Activated CD8-positive, alpha-beta memory T cell treated with anti-CD3 and anti-CD28 coated beads, Interleukin-2, amount 50 U/mL, for 24 hours (primary cell): ENCODE data around the gene SEPTIN5.
"Not testable (repeated sequence)": the region's sequence is repeated elsewhere in the genome, so short reads cannot be mapped to it uniquely, and the experiment has no call there.

ENCODE experiments used
- DNase-seq: peaks from one replicate; pipeline ENCODE4 v3.0.0-alpha.2; 2020; ENCODE audit errors: extremely low read depth

SEPTIN5 gene

DNA sequence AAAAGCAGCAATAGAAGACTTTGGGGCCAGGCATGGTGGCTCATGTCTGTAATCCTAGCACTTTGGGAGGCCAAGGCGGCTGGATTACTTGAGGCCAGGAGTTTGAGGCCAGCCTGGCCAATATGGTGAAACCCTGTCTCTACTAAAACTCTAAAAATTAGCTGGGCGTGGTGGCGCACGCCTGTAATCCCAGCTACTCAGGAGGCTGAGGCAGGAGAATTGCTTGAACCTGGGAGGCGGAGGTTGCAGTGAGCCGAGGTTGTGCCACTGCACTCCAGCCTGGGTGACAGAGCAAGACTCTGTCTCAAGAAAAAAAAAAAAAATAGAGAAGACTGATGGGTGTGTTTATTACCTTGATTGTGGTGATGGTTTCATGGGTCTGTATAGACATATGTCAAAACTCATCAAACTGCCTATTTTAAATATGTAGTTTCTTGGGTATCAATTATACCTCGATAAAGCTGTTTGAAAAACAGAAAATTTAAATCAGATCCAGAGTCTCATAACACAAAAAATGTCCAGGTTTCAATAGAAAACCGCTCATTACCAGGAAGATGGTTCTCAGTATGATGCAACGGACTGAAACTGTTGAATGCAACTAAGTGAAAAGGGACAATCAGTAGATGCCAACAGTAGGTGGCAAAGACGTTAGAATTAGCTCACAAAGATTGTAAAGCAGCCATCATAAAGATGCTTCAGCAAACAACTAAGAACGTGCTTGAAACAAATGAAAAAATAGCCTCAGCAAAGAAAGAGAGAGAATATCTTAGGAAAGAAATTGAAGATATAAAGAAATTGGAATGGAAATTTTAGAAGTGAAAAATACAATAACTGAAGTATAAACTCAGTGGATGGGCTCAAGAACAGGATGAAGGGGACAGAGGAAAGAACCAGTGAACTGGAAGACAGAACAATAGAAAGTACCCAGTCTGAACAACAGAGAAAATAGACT lies 33.1 kb upstream of the SEPTIN5 start:
- DNase-seq, result no peak

DNA sequence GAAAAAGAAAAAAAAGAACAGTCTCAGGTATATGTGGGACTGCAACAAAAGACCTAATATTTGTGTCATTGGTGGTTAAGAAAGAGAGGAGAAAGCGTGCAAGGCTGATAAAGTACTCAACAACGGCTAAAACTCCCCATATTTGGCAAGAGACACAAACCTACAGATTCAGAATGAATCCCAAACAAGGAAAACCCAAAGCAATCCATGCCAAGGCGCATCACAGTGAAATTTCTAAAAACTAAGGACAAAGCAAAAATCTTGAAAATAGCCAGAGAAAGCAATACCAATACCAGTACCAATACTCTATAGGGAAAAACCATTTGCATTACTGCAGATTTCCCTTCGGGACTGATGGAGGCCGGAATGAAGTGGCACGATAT lies 32.4 kb upstream of the SEPTIN5 start:
- no peak for DNase-seq

GRCh38 chr22:19686946-19687345 lies 27.4 kb upstream of the SEPTIN5 start:
- DNase-seq, result no peak

DNA sequence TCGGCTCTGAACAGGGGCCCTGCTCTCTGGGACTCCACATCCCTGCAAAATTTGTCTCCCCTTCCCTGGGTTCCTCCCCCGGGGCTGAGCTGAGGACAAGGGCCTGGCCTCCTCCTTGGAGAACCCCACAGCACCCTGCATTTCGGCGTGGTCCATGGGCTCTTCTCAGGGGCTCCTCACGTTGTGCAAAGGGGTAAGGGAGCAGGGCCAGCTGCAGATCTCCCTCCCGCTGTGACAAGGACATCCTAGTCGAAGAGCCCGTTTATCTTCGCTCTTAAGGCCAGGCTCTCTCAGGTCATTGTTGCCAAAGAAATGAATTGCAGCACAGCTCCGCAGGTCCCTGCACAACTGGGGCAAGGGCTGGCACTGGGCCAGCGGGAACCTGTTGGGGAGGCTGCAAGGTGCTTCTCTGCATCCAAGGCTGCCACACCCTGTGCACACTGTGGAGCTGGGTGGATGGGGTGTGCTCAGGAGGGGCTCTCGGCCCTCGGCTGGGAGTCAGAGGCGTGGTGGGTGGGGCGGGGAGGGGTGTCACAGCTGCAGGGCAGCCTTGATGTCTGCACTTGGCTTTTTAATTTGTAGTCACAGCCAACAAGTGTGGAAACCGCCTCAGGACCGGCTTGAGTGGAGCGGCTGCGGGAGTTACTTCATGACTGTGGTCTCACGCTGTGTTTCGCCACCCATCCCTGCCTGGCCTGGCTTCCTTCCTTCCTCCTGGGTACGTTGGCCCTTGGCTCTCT lies 26.6 kb upstream of the SEPTIN5 start:
- no peak for DNase-seq

DNA sequence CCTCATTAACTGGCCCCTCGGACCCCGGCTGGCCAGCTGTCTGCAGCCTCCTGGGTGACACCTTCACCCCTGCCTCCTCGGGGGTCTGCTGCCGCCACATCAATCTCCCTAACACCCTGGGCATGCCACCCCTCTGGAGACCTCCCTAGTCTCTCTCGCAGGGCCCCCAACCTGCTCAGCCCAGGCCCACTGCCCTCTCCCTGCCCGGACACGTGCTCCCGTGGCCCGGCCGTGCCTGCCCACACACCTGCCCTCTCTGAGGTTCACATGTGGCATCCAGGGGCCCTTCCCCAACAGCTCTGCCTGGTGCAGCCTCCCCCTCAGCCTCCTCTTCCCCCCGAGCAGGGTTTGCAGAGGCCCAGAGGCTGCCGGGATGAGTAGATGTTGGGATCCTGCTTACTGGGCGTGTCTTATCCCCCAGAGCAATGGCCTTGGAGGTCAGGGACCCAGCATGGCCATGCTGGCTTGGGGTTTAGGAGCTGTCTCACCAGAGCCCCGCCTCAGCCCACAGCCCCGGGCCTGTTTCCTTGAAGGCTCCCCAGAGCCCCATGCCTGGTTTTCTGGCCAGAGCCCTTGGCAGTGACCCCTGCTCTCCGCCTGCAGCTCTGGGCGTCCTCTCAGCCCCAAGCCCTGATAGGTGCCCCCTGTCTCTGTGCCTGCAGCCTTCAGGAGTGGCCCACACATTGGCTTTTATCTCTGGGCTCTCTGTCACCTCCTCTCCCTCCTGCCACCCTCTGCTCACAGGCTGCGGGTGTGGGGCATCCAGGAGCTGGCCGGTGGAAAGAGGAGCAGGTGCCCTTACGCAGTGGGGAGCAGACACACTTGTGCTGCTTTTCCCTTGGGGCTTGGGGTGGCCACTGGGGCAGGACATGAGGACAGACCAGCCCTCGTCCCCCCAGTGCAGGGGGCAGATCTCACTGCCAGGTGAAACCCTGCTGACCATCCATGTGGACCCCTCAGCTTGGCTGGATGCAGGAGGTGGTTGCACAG lies 25.7 kb upstream of the SEPTIN5 start:
- DNase-seq, result no peak

GRCh38 chr22:19689408-19689807 lies 24.9 kb upstream of the SEPTIN5 start:
- DNase-seq, result no peak

DNA sequence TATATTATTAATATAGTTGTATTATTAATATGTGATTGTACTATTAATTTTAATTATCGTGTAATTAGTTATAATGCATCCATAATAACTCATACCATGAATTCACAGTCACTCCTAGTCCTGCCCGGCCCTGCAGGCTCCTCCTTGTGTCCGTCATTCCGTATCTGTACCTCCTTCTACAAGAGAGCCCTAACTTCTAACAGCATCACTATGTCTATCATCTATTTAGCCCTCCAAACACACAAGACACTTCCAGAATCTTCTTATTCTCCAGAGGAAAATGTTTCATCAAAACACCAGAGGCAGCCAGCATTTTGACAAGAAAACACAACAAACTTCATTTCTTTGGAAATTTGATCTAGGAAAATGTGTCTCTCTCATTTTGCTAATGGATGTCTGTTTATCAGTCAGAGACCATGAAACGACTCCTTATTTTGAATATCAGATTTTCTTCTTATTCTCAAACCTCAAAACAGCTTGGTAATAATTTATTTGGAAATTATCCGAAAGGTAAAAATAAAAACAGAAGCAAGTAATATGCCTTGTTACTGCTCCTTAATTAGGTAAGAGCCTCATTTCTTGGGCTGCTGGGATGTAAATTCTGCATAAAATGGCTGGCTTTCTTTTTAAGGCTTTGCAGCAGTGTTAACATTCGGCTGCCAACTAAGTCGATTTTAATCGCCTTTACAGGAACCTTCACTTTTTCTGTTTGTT lies 23.1 kb upstream of the SEPTIN5 start:
- no peak for DNase-seq

DNA sequence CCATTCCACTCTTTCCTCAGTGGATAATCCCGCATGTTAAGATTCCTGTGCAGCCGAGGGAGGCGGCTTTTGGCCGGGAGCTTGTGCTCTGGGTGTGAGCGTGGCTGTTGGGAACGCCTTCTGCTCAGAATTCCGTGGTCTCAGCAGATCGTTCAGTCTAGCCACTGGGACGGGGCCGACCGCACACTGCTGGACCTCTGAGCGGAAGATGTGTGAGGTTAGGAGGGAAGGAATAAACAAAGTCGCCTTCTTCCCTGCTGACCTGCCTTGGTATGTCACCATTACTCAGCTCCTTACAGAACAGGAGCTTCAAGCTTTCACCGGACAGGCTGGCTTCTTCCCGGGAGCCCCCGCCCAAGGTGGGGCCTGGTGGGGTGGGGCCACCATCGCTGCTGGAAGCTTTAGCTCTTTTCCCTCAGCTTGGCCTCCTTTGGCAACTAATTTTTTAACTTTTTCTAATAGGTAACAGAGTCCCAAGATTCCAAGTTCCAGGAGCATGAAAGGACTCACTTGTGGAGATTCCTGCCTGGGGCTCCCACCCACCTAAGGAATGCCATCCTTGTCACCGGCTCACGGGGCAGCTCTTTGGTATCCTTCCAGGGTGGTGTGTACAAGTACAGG lies 22.5 kb upstream of the SEPTIN5 start:
- no peak for DNase-seq

DNA sequence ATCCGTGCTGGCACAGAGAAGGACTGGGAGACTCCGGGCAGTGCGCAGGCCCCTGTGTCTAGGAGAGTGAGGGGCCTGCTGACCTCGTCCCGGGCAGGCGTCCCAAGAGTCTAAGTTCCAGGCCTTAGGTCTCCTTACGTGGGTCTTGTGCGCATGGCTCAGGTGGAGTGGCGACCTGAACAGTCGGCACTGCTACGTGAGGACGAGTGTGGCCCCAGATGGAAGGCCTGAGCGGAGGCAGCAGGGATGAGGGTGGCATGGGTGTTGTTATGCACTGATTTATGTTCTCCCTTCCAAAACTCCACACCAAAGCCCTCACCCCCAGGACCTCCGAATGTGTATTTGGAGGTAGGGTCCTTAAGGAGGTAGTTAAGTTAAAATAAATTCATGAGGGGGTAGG lies 20.7 kb upstream of the SEPTIN5 start:
- no peak for DNase-seq

GRCh38 chr22:19693981-19694670 lies 20.2 kb upstream of the SEPTIN5 start:
- DNase-seq, result no peak

DNA sequence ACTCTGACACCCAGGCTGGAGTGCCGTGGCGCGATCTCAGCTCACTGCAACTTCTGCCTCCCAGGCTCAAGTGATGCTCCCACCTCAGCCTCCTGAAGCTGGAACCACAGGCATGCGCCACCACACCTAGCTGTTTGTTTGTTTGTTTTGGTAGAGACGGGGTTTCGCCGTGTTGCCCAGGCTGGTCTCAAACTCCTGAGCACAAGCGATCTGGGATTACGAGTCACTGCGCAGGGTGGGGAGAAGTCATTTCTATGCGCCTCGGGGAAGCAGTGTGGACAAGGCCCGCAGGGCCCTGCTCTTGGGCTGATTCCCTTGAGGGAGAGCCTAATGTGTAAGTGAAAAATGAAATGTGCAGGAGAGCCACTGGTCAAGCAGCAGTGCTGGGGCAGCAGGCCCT lies 19.6 kb upstream of the SEPTIN5 start:
- no peak for DNase-seq

DNA sequence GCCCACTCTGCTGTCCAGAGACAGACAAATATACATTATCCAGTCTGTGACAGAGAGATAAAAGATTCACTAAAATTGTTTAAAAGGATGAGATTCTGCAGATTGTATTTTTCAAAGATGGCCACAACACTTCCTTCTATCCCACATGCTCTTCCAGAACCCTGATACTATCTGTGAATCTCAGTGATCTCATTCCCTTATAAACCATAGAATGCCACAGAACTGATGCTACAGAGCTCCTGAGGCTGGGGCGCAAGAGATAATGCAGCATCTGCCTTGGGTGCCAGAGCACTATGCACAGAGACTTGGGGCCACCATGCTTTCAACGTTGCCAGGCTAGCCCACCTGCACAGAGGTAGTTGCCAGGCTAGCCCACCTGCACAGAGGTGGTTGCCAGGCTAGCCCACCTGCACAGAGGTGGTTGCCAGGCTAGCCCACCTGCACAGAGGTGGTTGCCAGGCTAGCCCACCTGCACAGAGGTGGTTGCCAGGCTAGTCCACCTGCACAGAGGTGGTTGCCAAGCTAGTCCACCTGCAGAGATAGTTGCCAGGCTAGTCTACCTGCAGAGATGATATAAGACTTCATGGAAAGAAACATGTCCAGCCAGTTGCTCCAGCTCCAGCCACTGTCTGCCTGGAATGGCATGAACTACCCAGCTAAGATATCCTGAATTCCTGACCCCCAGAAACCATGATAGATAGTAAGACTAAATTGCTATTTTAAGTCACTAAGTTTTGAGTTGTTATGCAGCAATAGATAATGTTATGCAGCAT lies 17.6 kb upstream of the SEPTIN5 start:
- DNase-seq, result no peak

- DNase-seq, result not testable (repeated sequence)
Observed at GRCh38 chr22:19697871-19698270, 16.4 kb upstream of the SEPTIN5 start.

DNA sequence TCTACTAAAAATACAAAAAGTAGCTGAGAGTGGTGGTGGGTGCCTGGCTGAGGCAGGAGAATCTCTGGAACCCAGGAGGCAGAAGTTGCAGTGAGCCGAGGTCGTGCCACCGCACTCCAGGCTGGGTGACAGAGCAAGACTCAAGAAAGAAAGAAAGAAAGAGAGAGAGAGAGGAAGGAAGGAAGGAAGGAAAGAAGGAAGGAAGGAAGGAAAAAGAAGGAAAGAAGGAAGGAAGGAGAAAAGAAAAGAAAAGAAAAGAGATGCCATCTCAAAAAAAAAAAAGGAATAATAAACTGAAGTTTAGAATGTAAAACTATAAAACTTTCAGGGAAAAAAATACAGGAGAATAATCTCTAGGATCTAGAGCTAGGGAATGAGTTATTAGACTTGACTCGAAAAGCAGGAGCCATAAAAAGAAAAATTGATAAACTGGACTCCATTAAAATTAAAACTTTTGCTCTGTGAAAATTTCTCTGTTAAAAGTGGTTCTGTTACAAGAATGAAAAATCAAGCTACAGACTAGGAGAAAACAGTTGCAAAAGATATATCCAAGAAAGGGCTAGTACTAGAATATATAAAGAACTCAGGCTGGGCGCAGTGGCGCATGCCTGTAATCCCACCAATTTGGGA lies 13.4 kb upstream of the SEPTIN5 start:
- DNase-seq, result no peak

DNA sequence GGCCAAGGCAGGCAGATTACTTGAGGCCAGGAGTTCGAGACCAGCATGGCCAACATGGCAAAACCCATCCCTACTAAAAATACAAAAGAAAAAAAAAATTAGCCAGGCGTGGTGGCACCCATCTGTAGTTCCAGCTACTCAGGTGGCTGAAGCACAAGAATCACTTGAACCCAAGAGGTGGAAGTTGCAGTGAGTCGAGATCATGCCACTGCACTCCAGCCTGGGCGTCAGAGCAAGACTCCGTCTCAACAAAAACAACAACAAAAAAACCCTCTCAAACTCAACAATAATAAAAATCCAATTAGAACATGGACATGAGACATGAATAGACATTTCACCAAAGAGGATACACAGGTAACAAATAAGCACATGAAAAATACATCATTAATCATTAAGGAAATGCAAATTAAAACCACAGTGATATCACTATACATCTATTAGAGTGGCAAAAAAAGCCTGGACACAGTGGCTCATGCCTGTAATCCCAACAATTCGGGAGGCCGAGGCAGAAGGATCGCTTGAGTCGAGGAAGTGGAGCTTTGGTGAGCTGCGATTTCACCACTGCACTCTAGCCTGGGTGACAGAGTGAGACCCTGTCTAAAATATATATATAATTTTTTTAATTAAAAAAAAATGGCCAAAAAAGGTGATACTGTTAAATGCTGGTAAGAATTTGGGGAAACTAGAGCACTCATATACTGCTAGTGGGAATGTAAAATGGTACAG lies 12.7 kb upstream of the SEPTIN5 start:
- no peak for DNase-seq

- DNase-seq, result no peak
Observed at GRCh38 chr22:19703869-19704268, 10.4 kb upstream of the SEPTIN5 start.

- DNase-seq, result no peak
Observed at GRCh38 chr22:19704355-19705015, 9.8 kb upstream of the SEPTIN5 start.
